Cardiac muscle cell (in vitro differentiated cells and primary cell): Measurements from ENCODE around the gene RAB18. TPM values are rescaled to one million over a fixed set of nuclear protein-coding genes. Genes with fewer than 3 reads are reported as not detected.

Source experiments
- DNase-seq, 2 donors: peaks; one replicate each; pipeline versions ENCODE4 v3.0.0 to v3.0.0-alpha.2; 2010 to 2017; ENCODE audit warnings: low read depth in 1 of 2, low spot score in 1 of 2
- H3K27ac ChIP-seq: fragments of 200-600 bp; sonication (generic); 2 replicates; pipeline ENCODE4 v1.5.1; 2016
- H3K27me3 ChIP-seq: fragments of 200-600 bp; sonication (generic); 2 replicates; pipeline ENCODE4 v1.6.0; 2016; ENCODE audit warnings: control low read depth
- H3K36me3 ChIP-seq: fragments of 200-600 bp; sonication (generic); 2 replicates; pipeline ENCODE4 v1.5.1; 2016; ENCODE audit warnings: control low read depth
- H3K4me1 ChIP-seq: fragments of 200-600 bp; sonication (generic); 2 replicates; pipeline ENCODE4 v1.8.1; 2017; ENCODE audit warnings: low read depth, mild to moderate bottlenecking, mixed run types
- H3K4me3 ChIP-seq: fragments of 200-600 bp; sonication (generic); 2 replicates; pipeline ENCODE4 v1.5.1; 2016; ENCODE audit warnings: mild to moderate bottlenecking
- H3K9me3 ChIP-seq: fragments of 200-600 bp; sonication (generic); 2 replicates; pipeline ENCODE4 v1.5.1; 2017; ENCODE audit warnings: low read depth, mild to moderate bottlenecking, control low read depth
- polyA plus RNA-seq: library from polyadenylated mRNA; unstranded; fragments of >200 nt; fragmentation: Nextera tagmentation; extraction: Ambion mirVana; gene quantifications from 2 replicates; pipeline ENCODE4 v1.2.1, GENCODE V29; 2016
- total RNA-seq: library from RNA; depleted of rRNA; stranded (reverse); fragments of >200 nt; gene quantifications from 2 replicates; pipeline ENCODE4 v1.2.3, GENCODE V29; 2016
- TF ChIP-seq, protein P1 (sequence below): IDR thresholded peaks from 2 replicates; pipeline ENCODE4 v1.5.1; 2012; ENCODE audit warnings: low read depth, mild to moderate bottlenecking, low read length

Gene RAB18
- total and polyA plus RNA-seq, 2 experiments from 2014 or later = 36.5 to 116 TPM

- no peaks in the 10 kb centered on the region for H3K27me3 ChIP-seq
- no peak for DNase-seq
- H3K9me3 ChIP-seq = no peaks in the 10 kb centered on the region
- H3K36me3 ChIP-seq = peaks cover 5% of the 10 kb centered on the region
- H3K4me1 ChIP-seq = no peaks in the 10 kb centered on the region
- TF ChIP-seq, protein P1, sequence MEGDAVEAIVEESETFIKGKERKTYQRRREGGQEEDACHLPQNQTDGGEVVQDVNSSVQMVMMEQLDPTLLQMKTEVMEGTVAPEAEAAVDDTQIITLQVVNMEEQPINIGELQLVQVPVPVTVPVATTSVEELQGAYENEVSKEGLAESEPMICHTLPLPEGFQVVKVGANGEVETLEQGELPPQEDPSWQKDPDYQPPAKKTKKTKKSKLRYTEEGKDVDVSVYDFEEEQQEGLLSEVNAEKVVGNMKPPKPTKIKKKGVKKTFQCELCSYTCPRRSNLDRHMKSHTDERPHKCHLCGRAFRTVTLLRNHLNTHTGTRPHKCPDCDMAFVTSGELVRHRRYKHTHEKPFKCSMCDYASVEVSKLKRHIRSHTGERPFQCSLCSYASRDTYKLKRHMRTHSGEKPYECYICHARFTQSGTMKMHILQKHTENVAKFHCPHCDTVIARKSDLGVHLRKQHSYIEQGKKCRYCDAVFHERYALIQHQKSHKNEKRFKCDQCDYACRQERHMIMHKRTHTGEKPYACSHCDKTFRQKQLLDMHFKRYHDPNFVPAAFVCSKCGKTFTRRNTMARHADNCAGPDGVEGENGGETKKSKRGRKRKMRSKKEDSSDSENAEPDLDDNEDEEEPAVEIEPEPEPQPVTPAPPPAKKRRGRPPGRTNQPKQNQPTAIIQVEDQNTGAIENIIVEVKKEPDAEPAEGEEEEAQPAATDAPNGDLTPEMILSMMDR = no peak
- H3K4me3 ChIP-seq = no peak overlapping the region
- peak overlapping the region; percentile 50 for H3K27ac ChIP-seq
Observed at GRCh38 chr10:27547047-27547446, 42.9 kb downstream of the RAB18 start.

DNA sequence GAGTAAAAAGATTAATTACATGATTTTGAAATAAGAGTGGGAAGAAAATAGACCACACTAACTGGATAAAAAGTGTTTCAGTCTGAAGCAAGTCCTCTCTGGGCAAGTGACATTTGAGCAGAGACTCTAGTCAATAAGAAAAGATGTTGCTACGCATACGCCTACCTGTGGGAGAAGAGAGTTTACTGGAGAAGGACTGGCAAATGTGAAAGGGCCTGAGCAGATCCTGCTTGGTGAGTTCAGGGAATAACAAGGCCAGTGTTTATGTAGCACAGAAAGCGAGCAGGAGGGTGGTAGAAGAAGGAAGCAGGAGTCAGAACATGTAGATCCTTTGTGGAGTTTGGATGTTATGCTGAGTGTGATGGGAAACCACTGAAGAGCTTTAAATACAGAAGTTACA is 43.4 kb downstream of the RAB18 start:
- Histone ChIP-seq H3K4me1 (no peaks in the 10 kb centered on the region), H3K27ac (peak overlapping the region; percentile 50), H3K9me3 (no peaks in the 10 kb centered on the region), H3K27me3 (no peaks in the 10 kb centered on the region), H3K36me3 (peaks cover 3% of the 10 kb centered on the region), H3K4me3 (no peak overlapping the region)
- TF ChIP-seq, protein P1 = no peak
- DNase-seq = no peak

GRCh38 chr10:27550823-27551222 is 46.7 kb downstream of the RAB18 start:
- Histone ChIP-seq H3K36me3 (no peaks in the 10 kb centered on the region), H3K27ac (no peak overlapping the region), H3K9me3 (no peaks in the 10 kb centered on the region), H3K4me1 (no peaks in the 10 kb centered on the region), H3K4me3 (no peak overlapping the region), H3K27me3 (no peaks in the 10 kb centered on the region)
- TF ChIP-seq, protein P1 = no peak
- no peak for DNase-seq

GRCh38 chr10:27558612-27559020 is 54.5 kb downstream of the RAB18 start:
- no peaks in the 10 kb centered on the region for H3K9me3 ChIP-seq
- TF ChIP-seq, protein P1 = peak; percentile 68
- no peaks in the 10 kb centered on the region for H3K36me3 ChIP-seq
- H3K4me3 ChIP-seq = no peak overlapping the region
- no peaks in the 10 kb centered on the region for H3K27me3 ChIP-seq
- H3K27ac ChIP-seq = no peak overlapping the region
- DNase-seq = peak; percentile 70 to 89
- no peaks in the 10 kb centered on the region for H3K4me1 ChIP-seq

DNA sequence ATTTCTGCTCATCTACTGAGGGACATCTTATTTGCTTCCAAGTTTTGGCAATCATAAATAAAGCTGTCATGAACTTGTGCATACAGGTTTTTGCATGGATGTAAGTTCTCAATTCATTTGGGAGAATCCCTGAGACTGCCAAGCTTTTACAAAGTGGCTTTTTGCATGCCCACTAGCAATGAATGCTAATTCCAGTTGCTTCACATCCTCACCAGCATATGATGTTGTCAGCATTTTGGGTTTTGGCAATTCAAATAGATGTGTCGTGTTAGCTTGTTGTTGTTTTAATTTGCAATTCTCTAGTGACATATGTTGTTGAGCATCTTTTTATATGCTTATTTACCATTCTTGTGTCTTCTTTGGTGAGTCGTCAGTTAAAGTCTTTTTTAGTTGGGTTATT is 57.2 kb downstream of the RAB18 start:
- DNase-seq = no peak
- TF ChIP-seq, protein P1 = no peak
- no peaks in the 10 kb centered on the region for H3K27me3 ChIP-seq
- no peaks in the 10 kb centered on the region for H3K36me3 ChIP-seq
- no peak overlapping the region for H3K4me3 ChIP-seq
- peaks cover 10% of the 10 kb centered on the region for H3K4me1 ChIP-seq
- H3K27ac ChIP-seq = no peak overlapping the region
- no peaks in the 10 kb centered on the region for H3K9me3 ChIP-seq

DNA sequence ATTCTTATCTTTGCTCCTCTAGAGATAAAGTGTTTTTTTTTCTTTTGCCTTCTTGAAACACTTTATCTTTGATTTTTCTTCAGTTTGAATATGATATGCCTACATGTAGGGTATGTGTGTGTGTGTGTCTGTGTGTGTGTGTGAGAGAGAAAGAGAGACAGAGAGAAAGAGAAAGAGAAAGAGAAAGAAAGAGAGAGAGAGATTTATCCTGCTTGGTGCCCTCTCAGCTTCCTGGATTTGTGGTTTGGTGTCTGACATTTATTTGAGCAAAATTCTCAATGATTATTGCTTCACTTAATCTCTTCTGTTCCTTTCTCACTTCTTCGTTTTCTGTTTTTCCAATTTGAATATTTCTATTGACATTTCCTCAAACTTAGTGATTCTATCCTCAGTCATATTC is 60.3 kb downstream of the RAB18 start:
- Histone ChIP-seq H3K9me3 (no peaks in the 10 kb centered on the region), H3K27ac (peak overlapping the region; percentile 77), H3K4me3 (no peak overlapping the region), H3K27me3 (no peaks in the 10 kb centered on the region), H3K4me1 (peaks cover 10% of the 10 kb centered on the region), H3K36me3 (no peaks in the 10 kb centered on the region)
- TF ChIP-seq, protein P1 = no peak
- no peak for DNase-seq
